Measurements from ENCODE around the gene HDX.
"Not testable (repeated sequence)": the region's sequence is repeated elsewhere in the genome, so short reads cannot be mapped to it uniquely, and the experiment has no call there.

HDX gene

GRCh38 chrX:84501798-84502628 is at the start of gene HDX:
TSS of gene HDX (minus strand) at chrX:84502453. CDS start at chrX:84475397, 27,056 bp downstream.
- DNase-seq (ENCODE audit: low spot score): no peak

GRCh38 chrX:84541315-84541714 is 39.1 kb upstream of the HDX start:
- DNase-seq (ENCODE audit: low spot score): not testable (repeated sequence)

GRCh38 chrX:84537627-84538026 is 35.4 kb upstream of the HDX start:
- DNase-seq (ENCODE audit: low spot score): not testable (repeated sequence)

- no peak for DNase-seq (ENCODE audit: low spot score)
These were observed 13.8 kb downstream of the HDX start for GRCh38 chrX:84488426-84488825.

GRCh38 chrX:84487365-84488353 is 14.6 kb downstream of the HDX start:
- DNase-seq (ENCODE audit: low spot score): no peak

- DNase-seq (ENCODE audit: low spot score): no peak
These were observed 23.2 kb downstream of the HDX start for GRCh38 chrX:84479086-84479485.

GRCh38 chrX:84477114-84477513 is 25.1 kb downstream of the HDX start:
- no peak for DNase-seq (ENCODE audit: low spot score)

- no peak for DNase-seq (ENCODE audit: low spot score)
These were observed 26.7 kb downstream of the HDX start for GRCh38 chrX:84475596-84475995.

GRCh38 chrX:84475101-84475500 is 27.2 kb downstream of the HDX start:
- DNase-seq (ENCODE audit: low spot score): no peak

GRCh38 chrX:84469226-84469625 is 33.0 kb downstream of the HDX start:
- DNase-seq (ENCODE audit: low spot score): no peak

GRCh38 chrX:84467898-84468297 is 34.4 kb downstream of the HDX start:
- no peak for DNase-seq (ENCODE audit: low spot score)

GRCh38 chrX:84453351-84454246 is 48.7 kb downstream of the HDX start:
- DNase-seq (ENCODE audit: low spot score): no peak

GRCh38 chrX:84441143-84441542 is 61.1 kb downstream of the HDX start:
- DNase-seq (ENCODE audit: low spot score): no peak

- DNase-seq (ENCODE audit: low spot score): no peak
These were observed 87.1 kb downstream of the HDX start for GRCh38 chrX:84415140-84415539.

GRCh38 chrX:84363663-84364062 is 138.6 kb downstream of the HDX start:
- no peak for DNase-seq (ENCODE audit: low spot score)

GRCh38 chrX:84363051-84363450 is 139.2 kb downstream of the HDX start:
- no peak for DNase-seq (ENCODE audit: low spot score)

- DNase-seq (ENCODE audit: low spot score): no peak
These were observed 139.9 kb downstream of the HDX start for GRCh38 chrX:84362184-84362838.

- no peak for DNase-seq (ENCODE audit: low spot score)
These were observed 144.0 kb downstream of the HDX start for GRCh38 chrX:84358271-84358670.

- DNase-seq (ENCODE audit: low spot score): no peak
These were observed 145.0 kb downstream of the HDX start for GRCh38 chrX:84357296-84357695.

GRCh38 chrX:84340968-84341367 is 161.3 kb downstream of the HDX start:
- no peak for DNase-seq (ENCODE audit: low spot score)

All from HuH-7 (cell line).